HG03432 (cell line): ENCODE data around the gene BCAR1.
"Not testable (repeated sequence)": the region's sequence is repeated elsewhere in the genome, so short reads cannot be mapped to it uniquely, and the experiment has no call there.

Experiments
- ATAC-seq: cut with Tn5 transposase; IDR thresholded peaks from one replicate; pipeline ENCODE4 v1.9.1; 2021; ENCODE audit warnings: mild to moderate bottlenecking, moderate library complexity; ENCODE audit not compliant: unreplicated experiment

The BCAR1 gene

GRCh38 chr16:75241955-75242354 is 9.5 kb downstream of the BCAR1 start:
- ATAC-seq: no peak

GRCh38 chr16:75241412-75241811 is 10.0 kb downstream of the BCAR1 start:
- ATAC-seq: no peak

- not testable (repeated sequence) for ATAC-seq
Observed at GRCh38 chr16:75240633-75241032, 10.8 kb downstream of the BCAR1 start.

GRCh38 chr16:75239542-75240122 is 11.8 kb downstream of the BCAR1 start:
- ATAC-seq: no peak

- ATAC-seq: no peak
Observed at GRCh38 chr16:75238853-75239541, 12.4 kb downstream of the BCAR1 start.

- ATAC-seq: no peak
Observed at GRCh38 chr16:75238132-75238852, 13.1 kb downstream of the BCAR1 start.

- ATAC-seq: no peak
Observed at GRCh38 chr16:75237398-75238131, 13.9 kb downstream of the BCAR1 start.

- ATAC-seq: no peak
Observed at GRCh38 chr16:75236736-75237397, 14.6 kb downstream of the BCAR1 start.

GRCh38 chr16:75236232-75236631 is 15.2 kb downstream of the BCAR1 start:
- no peak for ATAC-seq

- ATAC-seq: no peak
Observed at GRCh38 chr16:75235721-75236193, 15.7 kb downstream of the BCAR1 start.

GRCh38 chr16:75234856-75235696 is 16.3 kb downstream of the BCAR1 start:
- ATAC-seq: no peak

GRCh38 chr16:75233611-75233938 is 17.8 kb downstream of the BCAR1 start:
- ATAC-seq: no peak

GRCh38 chr16:75231570-75231969 is 19.9 kb downstream of the BCAR1 start:
- no peak for ATAC-seq

- ATAC-seq: no peak
Observed at GRCh38 chr16:75230471-75231110, 20.8 kb downstream of the BCAR1 start.

- ATAC-seq: no peak
Observed at GRCh38 chr16:75229172-75230031, 22.0 kb downstream of the BCAR1 start.

- ATAC-seq: no peak
Observed at GRCh38 chr16:75228143-75228976, 23.1 kb downstream of the BCAR1 start.

GRCh38 chr16:75227361-75228142 is 23.9 kb downstream of the BCAR1 start:
- ATAC-seq: no peak
